ENCODE measurements around the gene POLR2E. TPM values are rescaled to one million over a fixed set of nuclear protein-coding genes. Genes with fewer than 3 reads are reported as not detected.

POLR2E gene
- polyA plus RNA-seq, 3 donors = 183 to 222 (median 195) TPM

- Histone ChIP-seq H3K27ac (ENCODE audit: low read depth in 1 of 2, low read length in 2 of 2) (peak within 1 kb of the TSS; percentile 89 to 93), H3K9ac (ENCODE audit: insufficient read depth, low read length, poor library complexity, severe bottlenecking) (peak within 1 kb of the TSS; percentile 97), H3K36me3 (replicated peaks in 1 of 2; ENCODE audit: control insufficient read depth in 1 of 2, insufficient read depth in 2 of 2, low read length in 2 of 2) (peaks cover 15 to 17% of the 10 kb centered on the region in 2 donors), H3K9me3 (replicated peaks in 1 of 2; ENCODE audit: control insufficient read depth in 1 of 2, insufficient read depth in 1 of 2, low read length in 2 of 2) (no peaks in the 10 kb centered on the region), H4K20me1 (ENCODE audit: insufficient read depth, low read length) (peaks cover 67% of the 10 kb centered on the region), H3K79me2 (ENCODE audit: insufficient read depth, low read length) (peaks cover 54% of the 10 kb centered on the region), H3K4me3 (replicated peaks in 1 of 3; ENCODE audit: low read depth in 2 of 3, low read length in 3 of 3) (peak within 1 kb of the TSS; percentile 93 to 100 (median 98)), H3K27me3 (ENCODE audit: control insufficient read depth in 2 of 2, insufficient read depth in 2 of 2, low read length in 2 of 2) (no peaks in the 10 kb centered on the region), H2AFZ (ENCODE audit: insufficient read depth, low read depth, low read length, poor library complexity, severe bottlenecking) (peak within 1 kb of the TSS; percentile 21), H3K4me1 (ENCODE audit: control insufficient read depth in 1 of 2, insufficient read depth in 2 of 2, low read length in 2 of 2) (peaks cover 59 to 79% of the 10 kb centered on the region in 2 donors), H3K4me2 (replicated peaks; ENCODE audit: extremely low read depth, low read length, poor library complexity, severe bottlenecking) (peak within 1 kb of the TSS; percentile 99)
- DNase-seq = peak; percentile 40 to 78 (median 71)
- Mint-ChIP-seq H3K9me3 (peaks cover 0 to 5% (median 0%) of the 10 kb centered on the region in 7 donors), H3K27me3 (ENCODE audit: low read depth in 3 of 3) (peaks cover 0 to 3% (median 2%) of the 10 kb centered on the region in 3 donors), H3K36me3 (peaks cover 14 to 30% of the 10 kb centered on the region in 2 donors), H3K4me3 (peak within 1 kb of the TSS; percentile 90 to 95), H3K27ac (peak within 1 kb of the TSS; percentile 84 to 98 (median 93)), H3K4me1 (peaks cover 51% of the 10 kb centered on the region)
- 2% methylated on average over 51 of the region's 61 CpGs for WGBS (ENCODE audit: insufficient coverage)
- intact Hi-C loops (cut with micrococcal nuclease) = loop anchor here (5.0 kb wide), 2 partner anchors 35 to 45 kb away; partner anchors contain the start of genes GPX4 (in 2 of the 2), RNU6-2 (in 1 of the 2) and TMEM259 (in 1 of the 2)
- TF ChIP-seq CTCF (IDR thresholded peaks at IDR 0.05) = no peak
Observed at GRCh38 chr19:1066748-1067340, 28.3 kb downstream of the POLR2E start, which contains the start of gene ARHGAP45. ARHGAP45 (plus strand) TSS chr19:1067167; CDS start chr19:1067406, 239 bp downstream.

- peaks cover 48% of the 10 kb centered on the region for H3K4me1 Mint-ChIP-seq
Observed at GRCh38 chr19:1066251-1066747, 28.9 kb downstream of the POLR2E start.

More at GRCh38 chr19:1066251-1066747, 28.9 kb downstream of the POLR2E start:
- no peak for TF ChIP-seq CTCF (IDR thresholded peaks at IDR 0.05)
- peak overlapping the region; percentile 21 for H2AFZ ChIP-seq (ENCODE audit: insufficient read depth, low read depth, low read length, poor library complexity, severe bottlenecking)
- H3K36me3 Mint-ChIP-seq = peaks cover 13 to 26% of the 10 kb centered on the region in 2 donors
- no peaks in the 10 kb centered on the region for H3K27me3 ChIP-seq (ENCODE audit: control insufficient read depth in 2 of 2, insufficient read depth in 2 of 2, low read length in 2 of 2)
- peaks cover 0 to 2% (median 2%) of the 10 kb centered on the region in 3 donors for H3K27me3 Mint-ChIP-seq (ENCODE audit: low read depth in 3 of 3)
- H4K20me1 ChIP-seq (ENCODE audit: insufficient read depth, low read length) = peaks cover 62% of the 10 kb centered on the region
- WGBS (ENCODE audit: insufficient coverage) = 34% methylated on average over 16 of the region's 17 CpGs
- DNase-seq = no peak
- H3K9me3 ChIP-seq (replicated peaks in 1 of 2; ENCODE audit: control insufficient read depth in 1 of 2, insufficient read depth in 1 of 2, low read length in 2 of 2) = no peaks in the 10 kb centered on the region
- peaks cover 59 to 77% of the 10 kb centered on the region in 2 donors for H3K4me1 ChIP-seq (ENCODE audit: control insufficient read depth in 1 of 2, insufficient read depth in 2 of 2, low read length in 2 of 2)
- H3K36me3 ChIP-seq (replicated peaks in 1 of 2; ENCODE audit: control insufficient read depth in 1 of 2, insufficient read depth in 2 of 2, low read length in 2 of 2) = peaks cover 11 to 13% of the 10 kb centered on the region in 2 donors
- intact Hi-C loops (cut with micrococcal nuclease) = loop anchor here (5.0 kb wide), 2 partner anchors 36 to 44 kb away; partner anchors contain the start of genes GPX4 (in 2 of the 2), RNU6-2 (in 1 of the 2) and TMEM259 (in 1 of the 2)
- peak overlapping the region in 6 of 7 donors; percentile 30 to 92 (median 86) for H3K27ac Mint-ChIP-seq
- H3K9me3 Mint-ChIP-seq = peaks cover 0 to 5% (median 0%) of the 10 kb centered on the region in 7 donors
- H3K79me2 ChIP-seq (ENCODE audit: insufficient read depth, low read length) = peaks cover 49% of the 10 kb centered on the region
- H3K4me3 Mint-ChIP-seq = peak overlapping the region; percentile 88 to 90
- peak overlapping the region; percentile 93 to 100 (median 98) for H3K4me3 ChIP-seq (replicated peaks in 1 of 3; ENCODE audit: low read depth in 2 of 3, low read length in 3 of 3)
- peak overlapping the region; percentile 48 to 93 for H3K27ac ChIP-seq (ENCODE audit: low read depth in 1 of 2, low read length in 2 of 2)
- peak overlapping the region; percentile 99 for H3K4me2 ChIP-seq (replicated peaks; ENCODE audit: extremely low read depth, low read length, poor library complexity, severe bottlenecking)
- H3K9ac ChIP-seq (ENCODE audit: insufficient read depth, low read length, poor library complexity, severe bottlenecking) = peak overlapping the region; percentile 97
